ENCODE data around the gene ZP2.
A peak's percentile ranks its signal among the peaks of the same experiment; 100 is the strongest.
"Not testable (repeated sequence)": the region's sequence is repeated elsewhere in the genome, so short reads cannot be mapped to it uniquely, and the experiment has no call there.

ZP2 gene

GRCh38 chr16:21152160-21153030 is 59.0 kb downstream of the ZP2 start:
- not testable (repeated sequence) for H3K4me1 ChIP-seq (ENCODE audit: insufficient read depth, low read length, poor library complexity, severe bottlenecking); H3K4me3 ChIP-seq (ENCODE audit: low read length, poor library complexity, severe bottlenecking); H3K36me3 ChIP-seq (ENCODE audit: insufficient read depth, low read length); H3K4me2 ChIP-seq (ENCODE audit: low read depth, low read length, poor library complexity, severe bottlenecking); H3K27me3 ChIP-seq (ENCODE audit: insufficient read depth, low read length, poor library complexity, severe bottlenecking); H3F3A ChIP-seq (ENCODE audit: low read depth); H3K79me2 ChIP-seq (ENCODE audit: insufficient read depth, low read length); H2AFZ ChIP-seq (ENCODE audit: low read length); H3K9me3 ChIP-seq (ENCODE audit: insufficient read depth, low read depth, low read length); H3K9me2 ChIP-seq (replicated peaks; ENCODE audit: low read depth, low read length); H4K20me1 ChIP-seq (ENCODE audit: insufficient read depth, low read length, poor library complexity, severe bottlenecking); H3K9ac ChIP-seq (ENCODE audit: low read depth, low read length, poor library complexity, severe bottlenecking)

- Histone ChIP-seq H3K9me3 (ENCODE audit: insufficient read depth, low read depth, low read length) (no peaks in the 10 kb centered on the region), H3F3A (ENCODE audit: low read depth) (no peaks in the 10 kb centered on the region), H3K4me2 (ENCODE audit: low read depth, low read length, poor library complexity, severe bottlenecking) (no peak within 1 kb of the TSS), H3K4me3 (ENCODE audit: low read length, poor library complexity, severe bottlenecking) (no peak within 1 kb of the TSS), H3K36me3 (ENCODE audit: insufficient read depth, low read length) (no peaks in the 10 kb centered on the region), H3K9ac (ENCODE audit: low read depth, low read length, poor library complexity, severe bottlenecking) (no peak within 1 kb of the TSS), H2AFZ (ENCODE audit: low read length) (peak within 1 kb of the TSS; percentile 46), H3K27me3 (ENCODE audit: insufficient read depth, low read length, poor library complexity, severe bottlenecking) (no peaks in the 10 kb centered on the region), H3K79me2 (ENCODE audit: insufficient read depth, low read length) (no peaks in the 10 kb centered on the region), H3K4me1 (ENCODE audit: insufficient read depth, low read length, poor library complexity, severe bottlenecking) (no peaks in the 10 kb centered on the region), H3K9me2 (replicated peaks; ENCODE audit: low read depth, low read length) (no peaks in the 10 kb centered on the region), H4K20me1 (ENCODE audit: insufficient read depth, low read length, poor library complexity, severe bottlenecking) (no peaks in the 10 kb centered on the region)
- TF ChIP-seq EZH2phosphoT487 (IDR thresholded peaks at IDR 0.05; ENCODE audit: borderline replicate concordance): no peak
- TF ChIP-seq CTCF (conservative IDR thresholded peaks at IDR 0.05; ENCODE audit: low read length): no peak
These were observed 60.9 kb downstream of the ZP2 start, which contains the start of gene DNAH3 for GRCh38 chr16:21150375-21151001. Gene DNAH3 (minus strand): TSS chr16:21150846. CDS start chr16:21150319, 527 bp downstream.
